HG03439 (cell line): ENCODE results near the gene SEC31A.

Experiments
- ATAC-seq: cut with Tn5 transposase; IDR thresholded peaks from one replicate; pipeline ENCODE4 v1.9.1; 2021; ENCODE audit warnings: mild to moderate bottlenecking, moderate library complexity; ENCODE audit not compliant: unreplicated experiment

The SEC31A gene

DNA sequence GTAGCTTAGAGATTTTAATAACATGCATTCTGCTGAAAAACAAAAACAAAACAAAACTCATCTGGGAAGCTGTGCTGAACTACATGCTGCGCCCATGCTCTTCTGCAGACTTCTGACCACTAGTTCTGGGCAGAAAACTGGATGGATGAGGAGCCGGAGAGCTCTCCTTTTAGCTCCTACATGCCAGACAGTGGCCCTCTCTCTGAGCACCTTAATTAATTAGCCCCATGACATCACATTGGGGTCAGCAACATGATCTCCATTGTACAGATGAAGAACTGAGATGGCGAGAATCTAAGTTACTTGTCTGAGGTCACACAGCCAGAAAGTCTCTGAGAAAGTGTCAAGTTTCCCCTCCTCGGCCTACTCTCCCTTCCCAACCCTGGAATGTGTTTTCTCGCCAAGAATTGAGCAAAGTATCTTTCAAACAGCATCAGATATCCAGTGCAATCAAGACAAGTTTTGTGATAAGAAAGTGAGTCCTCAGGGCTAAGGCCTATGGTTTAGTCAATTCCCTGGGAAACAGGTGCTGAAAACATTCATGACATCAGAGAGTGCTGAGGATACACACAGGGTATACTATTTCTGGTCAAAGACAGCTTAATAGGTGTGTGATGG is 113.9 kb downstream of the SEC31A start:
- no peak for ATAC-seq

DNA sequence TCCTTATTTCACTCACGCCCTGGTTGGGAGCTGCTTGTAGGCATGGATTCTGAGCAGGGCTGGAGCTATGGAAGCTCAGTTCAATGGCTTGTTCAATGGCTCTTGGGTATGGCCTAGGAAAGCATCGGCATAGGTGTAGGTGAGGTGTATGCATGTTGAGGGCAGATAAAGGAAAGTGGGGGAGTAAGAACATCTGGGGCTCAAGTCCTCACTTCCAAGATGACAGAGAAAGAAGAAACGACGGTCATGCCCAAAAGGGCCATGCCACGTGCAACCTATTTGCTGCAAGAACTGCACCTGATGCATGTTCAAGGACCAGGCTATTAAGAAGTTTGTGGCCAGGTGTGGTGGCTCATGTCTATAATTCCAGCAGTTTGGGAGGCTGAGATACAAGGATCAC is 115.7 kb downstream of the SEC31A start:
- ATAC-seq: no peak

DNA sequence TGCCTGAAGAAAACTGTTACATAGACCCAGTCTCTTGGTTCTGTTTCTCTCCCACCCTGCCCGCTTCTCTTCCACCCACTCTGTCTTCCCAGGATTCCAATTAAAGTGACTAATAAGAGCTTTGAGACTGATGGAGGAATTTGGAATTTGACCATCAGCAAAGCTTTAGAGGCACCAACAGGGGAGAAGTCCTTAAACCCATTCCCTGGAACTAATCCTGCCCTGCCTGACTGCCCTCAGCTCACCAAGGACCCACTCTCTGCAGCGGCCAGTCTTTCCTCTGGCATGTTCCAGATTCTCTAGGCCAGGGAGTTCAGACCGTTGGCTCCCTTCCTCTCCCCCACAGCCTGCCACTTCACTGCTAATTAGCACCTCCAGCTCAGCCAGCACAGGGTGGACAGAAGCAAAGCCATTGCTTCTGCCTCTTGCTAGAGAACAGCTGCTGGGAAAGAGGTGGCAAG is 116.2 kb downstream of the SEC31A start:
- no peak for ATAC-seq

DNA sequence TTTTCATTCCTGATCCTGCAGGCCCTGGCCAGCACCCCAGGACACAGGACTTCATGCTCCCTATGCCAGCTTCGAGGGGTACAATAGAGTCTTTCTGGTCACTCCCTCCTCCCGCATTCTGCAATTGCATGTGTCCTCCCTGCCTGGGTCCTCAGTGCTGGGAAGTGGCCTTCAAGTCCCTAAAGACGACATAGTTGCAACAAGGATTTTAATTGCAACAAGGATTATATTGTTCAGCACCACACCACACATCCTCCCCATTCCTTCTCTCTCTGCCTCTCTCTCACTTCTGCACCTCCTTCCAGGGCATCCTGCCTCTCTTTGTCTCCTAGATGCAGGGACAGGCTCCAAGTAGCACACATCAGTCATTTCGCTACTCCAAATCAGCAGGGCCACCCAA is 117.9 kb downstream of the SEC31A start:
- no peak for ATAC-seq

DNA sequence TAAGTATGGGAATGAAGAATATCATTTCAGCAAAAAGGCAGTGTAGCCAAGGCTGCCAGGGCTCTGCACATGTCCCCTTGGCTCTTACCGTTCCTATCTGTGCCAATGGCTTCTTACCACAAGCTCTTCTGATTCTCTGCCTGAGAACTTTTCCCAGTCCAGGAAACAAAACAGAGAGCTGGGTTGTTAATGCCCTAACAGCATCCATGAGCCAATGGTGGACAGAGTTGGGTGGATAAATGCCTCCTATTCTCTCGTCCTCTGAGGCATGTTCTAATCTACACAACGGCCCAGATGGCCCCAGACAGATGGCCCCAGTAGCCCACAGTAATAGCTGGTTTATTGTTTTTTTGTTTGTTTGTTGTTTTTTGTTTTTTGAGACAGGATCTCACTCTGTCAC is 120.3 kb downstream of the SEC31A start:
- no peak for ATAC-seq
